GM19452 (cell line): ENCODE results near the gene KCNAB1.
A peak's percentile ranks its signal among the peaks of the same experiment; 100 is the strongest.
"Not testable (repeated sequence)": the region's sequence is repeated elsewhere in the genome, so short reads cannot be mapped to it uniquely, and the experiment has no call there.

ENCODE experiments used
- ATAC-seq: cut with Tn5 transposase; IDR thresholded peaks from one replicate; pipeline ENCODE4 v1.9.1; 2021; ENCODE audit not compliant: unreplicated experiment

KCNAB1 gene

DNA sequence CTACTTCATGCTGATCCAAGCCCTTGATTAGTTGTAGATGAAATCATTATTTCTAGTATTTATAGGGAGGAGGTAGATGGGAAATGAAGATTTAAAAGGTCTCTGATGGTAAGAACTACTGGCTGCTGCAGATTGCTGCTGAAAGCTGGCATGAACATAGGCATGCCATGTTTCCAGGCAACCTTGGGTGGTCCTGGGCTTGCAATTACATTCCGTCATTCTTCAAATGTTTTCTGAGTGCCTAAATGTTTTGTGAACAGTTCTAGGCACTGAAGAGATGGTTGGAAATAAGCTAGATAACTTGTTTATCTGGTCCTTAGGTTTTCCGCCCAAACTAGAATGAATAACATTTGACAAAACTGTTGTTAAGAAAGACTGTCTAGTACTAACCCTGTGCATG lies 95.8 kb downstream of the KCNAB1 start:
- no peak for ATAC-seq

GRCh38 chr3:156216852-156217251 lies 96.5 kb downstream of the KCNAB1 start:
- ATAC-seq = no peak

DNA sequence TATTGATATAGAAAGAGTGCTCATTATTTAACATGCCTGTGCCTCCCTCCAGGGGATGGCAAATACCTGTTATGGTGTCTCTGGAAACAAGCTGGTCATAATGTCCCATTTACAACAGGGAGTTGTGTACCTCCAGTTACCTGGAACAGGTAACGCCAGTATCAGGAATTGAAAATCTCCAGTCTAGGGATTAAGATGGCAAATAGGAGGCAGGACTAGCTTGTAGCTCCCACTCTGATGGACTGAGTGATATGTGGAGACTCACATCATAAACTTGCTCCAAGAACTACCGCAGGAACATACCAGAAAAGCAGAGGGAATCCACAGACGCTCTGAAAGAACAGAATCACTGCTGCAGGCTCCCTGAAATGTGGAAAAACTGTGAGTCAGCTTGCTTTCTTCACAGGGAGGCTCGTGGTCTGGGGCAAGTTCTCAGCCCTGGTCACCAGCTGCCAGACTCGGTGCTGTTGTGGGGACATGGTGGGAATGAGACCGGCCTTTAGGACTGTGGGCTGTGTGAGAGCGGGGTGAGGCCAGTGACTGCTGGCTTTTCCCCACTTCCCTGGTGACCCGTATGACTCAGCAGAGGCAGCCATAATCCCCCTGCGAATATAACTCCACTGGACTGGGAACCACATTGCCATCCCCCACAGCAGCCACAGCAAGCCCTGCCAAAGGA lies 97.4 kb downstream of the KCNAB1 start:
- ATAC-seq = no peak

DNA sequence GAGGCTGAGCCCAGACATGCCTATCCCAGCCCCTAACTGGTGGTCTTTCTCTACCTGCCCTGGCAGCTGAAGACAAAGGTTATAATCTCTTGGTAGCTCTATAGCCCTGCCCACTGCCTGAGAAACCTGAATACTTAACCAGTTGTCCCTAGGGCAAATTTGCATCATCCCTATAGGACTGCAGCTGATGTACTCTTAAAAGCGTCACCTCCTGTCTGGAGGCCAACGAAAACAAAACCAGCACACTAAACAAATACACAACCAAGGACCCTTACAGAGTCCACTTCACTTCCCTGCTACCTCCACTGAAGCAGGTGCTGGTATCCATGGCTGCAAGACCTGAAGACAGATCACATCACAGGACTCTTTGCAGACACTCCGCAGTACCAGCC lies 98.0 kb downstream of the KCNAB1 start:
- ATAC-seq = no peak

DNA sequence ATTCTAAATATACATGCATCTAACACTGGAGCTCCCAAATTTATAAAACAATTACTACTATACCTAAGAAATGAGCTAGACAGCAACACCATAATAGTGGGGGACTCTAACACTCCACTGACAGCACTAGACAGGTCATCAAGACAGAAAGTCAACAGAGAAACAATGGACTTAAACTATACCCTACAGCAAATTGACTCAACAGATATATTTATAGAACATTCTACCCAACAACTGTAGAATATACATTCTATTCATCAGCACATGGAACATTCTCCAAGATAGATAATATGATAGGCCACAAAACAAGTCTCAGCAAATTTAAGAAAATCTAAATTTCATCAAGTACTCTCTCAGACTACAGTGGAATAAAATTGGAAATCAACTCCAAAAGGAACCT lies 102.0 kb downstream of the KCNAB1 start:
- not testable (repeated sequence) for ATAC-seq

GRCh38 chr3:156224046-156224445 lies 103.7 kb downstream of the KCNAB1 start:
- not testable (repeated sequence) for ATAC-seq

DNA sequence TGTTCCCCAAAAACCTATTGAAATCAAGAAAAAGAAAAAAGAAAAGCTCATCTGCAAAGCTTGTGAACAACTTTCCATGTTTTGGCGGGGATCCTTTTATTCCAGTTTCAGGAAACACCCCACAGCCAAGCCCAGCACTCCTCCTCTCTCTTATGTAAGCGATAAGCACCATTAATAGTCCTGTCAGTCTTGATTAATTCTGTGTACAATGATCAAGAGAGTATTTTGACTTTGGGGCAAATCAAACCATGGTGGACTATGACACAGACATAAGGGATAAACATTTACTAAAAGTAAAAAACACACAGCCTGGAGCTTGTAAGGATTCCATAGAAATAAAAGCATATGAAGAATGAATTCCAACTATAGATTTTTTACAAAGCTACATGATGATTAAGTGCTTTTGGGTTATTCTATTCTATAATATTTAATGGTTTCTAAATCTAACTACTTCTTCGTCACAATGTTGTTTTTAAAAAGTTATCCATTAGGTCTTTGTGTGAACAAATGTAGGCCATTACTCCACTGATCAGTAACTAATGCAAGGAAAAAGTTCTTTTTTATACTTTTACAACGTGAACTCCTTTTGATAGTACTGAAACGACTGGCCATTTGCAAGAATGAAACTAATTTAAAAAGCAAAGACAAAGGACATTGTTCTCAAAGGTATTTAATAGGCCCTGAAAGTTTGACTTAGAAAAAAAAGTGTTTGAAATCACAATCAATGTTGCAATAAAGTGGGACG lies 106.5 kb downstream of the KCNAB1 start:
- no peak for ATAC-seq

GRCh38 chr3:156227704-156228103 lies 107.3 kb downstream of the KCNAB1 start:
- no peak for ATAC-seq

GRCh38 chr3:156230278-156230900 lies 110.0 kb downstream of the KCNAB1 start:
- ATAC-seq = no peak

DNA sequence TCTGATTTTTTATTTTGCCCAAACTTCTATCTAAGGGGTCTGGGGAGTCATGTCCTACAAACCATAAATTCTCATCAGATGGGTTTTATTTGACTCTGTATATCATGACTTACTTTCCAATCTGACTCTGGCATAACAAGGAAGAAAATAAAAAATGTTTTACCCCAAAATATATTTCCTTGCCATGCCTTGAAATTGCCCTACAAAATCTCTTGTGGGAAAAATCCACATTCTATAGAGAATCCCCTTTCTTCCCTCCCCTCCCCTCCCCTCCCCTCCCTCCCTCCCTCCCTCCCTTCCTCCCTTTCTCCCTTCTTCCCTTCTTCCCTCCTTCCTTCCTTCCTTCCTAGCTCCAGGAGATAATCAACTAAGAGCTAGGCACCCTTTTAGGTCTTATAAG lies 110.8 kb downstream of the KCNAB1 start:
- ATAC-seq = not testable (repeated sequence)

GRCh38 chr3:156233876-156234275 lies 113.5 kb downstream of the KCNAB1 start:
- ATAC-seq = no peak

DNA sequence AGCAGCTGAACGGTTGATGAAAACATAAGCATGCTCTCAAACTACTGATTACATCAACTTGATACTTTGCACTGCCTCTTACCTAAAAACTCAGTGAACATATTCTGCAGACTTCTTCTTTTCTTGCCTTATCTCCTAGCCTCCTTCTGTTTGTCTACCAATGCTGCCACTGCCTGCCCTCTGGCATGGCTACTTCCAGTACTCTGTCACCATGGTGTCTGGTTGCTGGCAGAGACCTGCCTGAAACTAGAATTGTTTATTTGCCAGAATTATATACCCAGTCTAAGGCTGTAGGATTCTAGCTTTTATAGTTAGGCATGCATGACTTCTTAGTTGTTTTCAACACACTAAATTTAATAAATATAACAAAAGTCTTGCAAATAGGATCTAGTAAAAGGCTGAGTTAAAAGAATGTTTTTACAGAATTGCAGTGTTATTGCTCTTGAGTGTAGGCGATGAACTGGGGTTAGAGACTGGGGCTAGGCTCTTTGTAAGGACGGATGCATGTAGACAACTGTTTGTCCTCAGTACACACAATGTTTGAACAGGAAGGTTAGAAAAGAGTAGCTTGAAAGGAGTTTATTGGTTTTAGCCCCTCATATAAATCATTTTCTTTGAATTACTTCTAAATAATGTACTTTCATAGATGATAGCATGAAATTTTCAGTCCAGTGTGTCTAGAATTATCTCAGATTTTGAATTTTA lies 116.3 kb downstream of the KCNAB1 start:
- no peak for ATAC-seq

DNA sequence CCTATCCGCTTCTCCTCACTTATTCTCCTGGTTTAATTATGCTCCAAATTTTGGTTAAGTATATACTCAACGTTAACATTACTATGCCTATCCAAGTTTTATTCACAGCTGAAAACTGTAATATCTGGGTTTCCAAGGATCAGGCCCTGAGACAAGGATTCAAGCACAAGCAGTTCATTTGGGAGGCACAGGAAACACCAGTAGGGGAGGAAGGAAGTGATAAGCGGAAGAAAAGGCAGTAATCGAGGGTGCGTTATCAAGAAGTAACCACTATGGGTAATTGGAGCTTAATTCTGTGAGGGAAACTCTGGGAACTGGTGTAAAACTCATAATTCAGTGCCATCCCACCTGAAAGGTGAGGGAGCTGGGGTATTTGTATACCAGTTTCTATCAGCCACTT lies 120.3 kb downstream of the KCNAB1 start:
- ATAC-seq = no peak

DNA sequence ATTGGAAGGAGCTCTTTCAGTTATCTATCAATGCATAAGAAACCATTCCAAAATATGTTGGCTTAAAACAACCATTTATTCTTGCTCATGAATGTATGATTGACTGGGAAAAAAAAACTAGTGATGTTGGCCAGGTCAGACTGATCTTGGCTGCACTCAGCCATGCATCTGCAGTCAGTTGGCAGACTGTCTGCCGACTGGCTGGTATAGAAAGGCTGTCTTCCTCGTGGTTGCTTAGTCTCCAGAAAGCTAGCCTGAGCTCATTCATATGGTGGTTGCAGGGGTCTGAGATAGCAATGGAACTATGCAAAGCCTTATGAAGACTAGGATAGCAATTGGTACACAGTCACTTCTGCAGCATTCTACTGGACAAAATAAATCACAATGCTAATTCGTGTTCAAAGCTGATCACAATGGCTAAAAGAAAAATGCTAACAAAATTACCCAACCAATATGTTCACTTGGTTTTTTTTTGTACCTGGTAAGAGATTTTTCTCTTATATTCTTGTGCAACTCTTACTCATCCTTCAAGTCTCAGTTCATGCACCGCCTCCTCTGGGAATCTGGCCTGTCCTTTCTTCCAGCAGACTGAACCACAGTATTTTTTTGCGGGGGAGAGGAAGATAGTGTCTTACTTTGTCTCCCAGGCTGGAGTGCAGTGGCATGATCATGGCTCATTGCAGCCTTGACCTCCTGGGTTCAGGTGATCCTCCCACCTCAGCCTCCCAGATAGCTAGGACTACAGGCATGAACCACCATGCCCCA lies 126.8 kb downstream of the KCNAB1 start:
- ATAC-seq = no peak

DNA sequence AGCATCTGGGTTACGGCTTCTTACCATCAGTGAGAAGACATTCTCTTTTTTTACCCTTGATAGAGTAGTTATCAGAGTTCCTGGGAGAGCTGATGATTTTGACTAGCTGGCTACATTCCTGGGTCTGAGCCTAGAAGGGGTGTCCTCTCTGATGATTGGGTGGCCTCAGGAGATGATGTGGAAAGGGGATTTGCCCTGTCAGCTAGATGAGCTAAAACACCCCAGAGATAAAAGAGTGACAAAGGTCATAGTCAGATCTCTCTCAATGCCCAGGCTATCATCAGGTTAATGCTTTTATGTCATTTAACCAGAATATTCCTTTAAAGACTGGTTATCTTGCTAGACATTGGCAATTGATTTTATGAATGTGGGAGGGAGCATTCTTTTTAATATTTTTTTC lies 130.2 kb downstream of the KCNAB1 start:
- no peak for ATAC-seq

GRCh38 chr3:156251424-156251823 lies 131.0 kb downstream of the KCNAB1 start:
- no peak for ATAC-seq

DNA sequence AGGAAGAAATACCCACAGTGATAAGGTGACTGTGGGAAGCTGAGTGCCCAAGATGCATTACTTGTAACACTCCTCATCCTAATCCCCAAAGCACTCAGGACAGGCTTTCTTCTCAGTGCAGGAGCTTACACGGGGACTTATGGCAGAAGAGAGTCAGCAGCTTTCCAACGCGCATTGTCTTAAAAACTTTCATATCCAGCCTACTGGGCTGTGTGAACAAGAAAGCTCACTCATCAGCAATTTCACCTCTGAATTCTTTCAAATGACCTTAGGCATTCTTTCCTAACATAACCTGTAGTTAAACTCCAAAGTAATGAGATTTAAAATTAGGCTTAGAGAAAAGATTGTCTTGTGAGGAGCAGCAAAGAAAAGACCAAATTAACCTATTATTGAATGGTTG lies 132.3 kb downstream of the KCNAB1 start:
- no peak for ATAC-seq

- ATAC-seq = peak; percentile 61
These were observed 132.8 kb downstream of the KCNAB1 start for GRCh38 chr3:156253150-156253549.

DNA sequence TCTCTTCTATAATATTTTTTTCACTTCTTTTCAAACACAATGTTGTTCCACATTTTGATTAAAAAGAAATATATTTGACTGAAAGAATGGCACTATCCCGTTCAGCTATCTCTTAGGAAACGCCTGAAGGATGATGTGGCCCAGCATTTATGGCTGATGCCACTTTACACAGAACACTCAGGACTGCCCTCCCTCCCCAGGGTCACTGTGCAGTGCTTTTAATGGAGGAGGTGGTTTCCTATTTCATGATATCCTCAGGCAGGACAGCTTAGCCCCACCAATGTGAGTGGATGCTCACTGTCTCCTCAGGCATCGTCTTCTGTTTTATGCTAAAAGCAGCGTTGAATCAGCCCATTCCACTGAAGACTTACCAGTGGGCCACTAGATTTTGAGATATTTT lies 135.9 kb downstream of the KCNAB1 start:
- no peak for ATAC-seq

DNA sequence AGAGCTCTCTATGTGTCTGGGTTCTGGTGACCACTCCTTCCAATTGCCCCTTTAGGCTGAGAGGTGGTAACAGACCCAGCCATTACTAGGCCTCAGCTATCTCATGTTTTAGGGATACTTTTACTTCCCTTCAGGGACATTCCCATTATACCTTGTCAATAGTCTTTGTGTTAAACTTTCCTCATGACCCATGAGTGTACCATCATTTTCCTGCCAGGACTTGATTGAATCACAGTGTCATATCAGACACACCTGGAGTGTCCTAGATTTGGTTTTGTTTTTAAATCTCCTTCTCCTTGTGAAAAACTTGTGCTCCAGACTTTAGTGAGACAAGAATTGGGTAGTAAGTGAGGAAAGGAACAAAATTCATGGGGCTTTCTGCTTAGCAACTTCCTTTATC lies 136.6 kb downstream of the KCNAB1 start:
- ATAC-seq = no peak

- no peak for ATAC-seq
These were observed 137.9 kb downstream of the KCNAB1 start for GRCh38 chr3:156258301-156258700.
